ENCODE data around the gene UBE2F. TPM values are rescaled to one million over a fixed set of nuclear protein-coding genes. Genes with fewer than 3 reads are reported as not detected.

The UBE2F gene
- polyA plus RNA-seq, 1 of the 3 experiments (the other 2 are of a cell fraction): 56.9 TPM

GRCh38 chr2:237951878-237952277 is 14.9 kb upstream of the UBE2F start:
- H3K36me3 ChIP-seq (replicated peaks in 1 of 2; ENCODE audit: control insufficient read depth in 1 of 2, insufficient read depth in 2 of 2, low read length in 1 of 2): no peaks in the 10 kb centered on the region
- no peaks in the 10 kb centered on the region for H3K79me2 ChIP-seq (ENCODE audit: insufficient read depth)
- CTCF ChIA-PET: interaction anchor here (0.9 to 3.0 kb wide), 3 partner anchors 10 to 26 kb away, joined by 4 to 11 read pairs (median 6); no protein-coding TSS in a partner anchor
- H4K20me1 ChIP-seq (ENCODE audit: insufficient read depth): no peaks in the 10 kb centered on the region
- no peak overlapping the region for H3K27ac ChIP-seq (ENCODE audit: low read depth in 2 of 2, low read length in 1 of 2)
- DNase-seq: no peak
- peaks cover 0 to 2% of the 10 kb centered on the region in 2 experiments; a peak in 1 of 4 replicates for H3K4me1 ChIP-seq (ENCODE audit: control insufficient read depth in 1 of 2, insufficient read depth in 2 of 2, low read depth in 1 of 2, low read length in 1 of 2)
- H3K9ac ChIP-seq: no peak overlapping the region
- H3K4me3 ChIP-seq (ENCODE audit: low read depth in 2 of 2, low read length in 1 of 2): no peak overlapping the region
- no peaks in the 10 kb centered on the region for H3K9me3 ChIP-seq
- H3F3A ChIP-seq (replicated peaks; ENCODE audit: insufficient read depth): no peaks in the 10 kb centered on the region
- no peaks in the 10 kb centered on the region for H3K27me3 ChIP-seq (ENCODE audit: insufficient read depth)
- no peak for TF ChIP-seq CTCF (IDR thresholded peaks at IDR 0.05)
- TF ChIP-seq SIN3A (IDR thresholded peaks at IDR 0.05; ENCODE audit: borderline replicate concordance, low read depth, low read length): no peak
- no peak for TF ChIP-seq POLR2AphosphoS5 (IDR thresholded peaks at IDR 0.05; ENCODE audit: low read depth, low read length)
- no peak for TF ChIP-seq SMC3 (IDR thresholded peaks at IDR 0.05; ENCODE audit: low read depth, low read length)
- TF ChIP-seq, protein P1, sequence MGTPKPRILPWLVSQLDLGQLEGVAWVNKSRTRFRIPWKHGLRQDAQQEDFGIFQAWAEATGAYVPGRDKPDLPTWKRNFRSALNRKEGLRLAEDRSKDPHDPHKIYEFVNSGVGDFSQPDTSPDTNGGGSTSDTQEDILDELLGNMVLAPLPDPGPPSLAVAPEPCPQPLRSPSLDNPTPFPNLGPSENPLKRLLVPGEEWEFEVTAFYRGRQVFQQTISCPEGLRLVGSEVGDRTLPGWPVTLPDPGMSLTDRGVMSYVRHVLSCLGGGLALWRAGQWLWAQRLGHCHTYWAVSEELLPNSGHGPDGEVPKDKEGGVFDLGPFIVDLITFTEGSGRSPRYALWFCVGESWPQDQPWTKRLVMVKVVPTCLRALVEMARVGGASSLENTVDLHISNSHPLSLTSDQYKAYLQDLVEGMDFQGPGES (IDR thresholded peaks at IDR 0.05; ENCODE audit: low read depth, low read length): no peak
- TF ChIP-seq FOSL2 (IDR thresholded peaks at IDR 0.05; ENCODE audit: borderline replicate concordance, low read depth): no peak
- TF ChIP-seq RCOR1 (IDR thresholded peaks at IDR 0.05; ENCODE audit: low read length): no peak
- TF ChIP-seq, protein P2, sequence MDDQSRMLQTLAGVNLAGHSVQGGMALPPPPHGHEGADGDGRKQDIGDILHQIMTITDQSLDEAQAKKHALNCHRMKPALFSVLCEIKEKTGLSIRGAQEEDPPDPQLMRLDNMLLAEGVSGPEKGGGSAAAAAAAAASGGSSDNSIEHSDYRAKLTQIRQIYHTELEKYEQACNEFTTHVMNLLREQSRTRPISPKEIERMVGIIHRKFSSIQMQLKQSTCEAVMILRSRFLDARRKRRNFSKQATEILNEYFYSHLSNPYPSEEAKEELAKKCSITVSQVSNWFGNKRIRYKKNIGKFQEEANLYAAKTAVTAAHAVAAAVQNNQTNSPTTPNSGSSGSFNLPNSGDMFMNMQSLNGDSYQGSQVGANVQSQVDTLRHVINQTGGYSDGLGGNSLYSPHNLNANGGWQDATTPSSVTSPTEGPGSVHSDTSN (IDR thresholded peaks at IDR 0.05): no peak
- TF ChIP-seq JUND (IDR thresholded peaks at IDR 0.05): no peak
- no peak for TF ChIP-seq ELF1 (IDR thresholded peaks at IDR 0.05)
- TF ChIP-seq FOXJ3 (CRISPR knock-in tag; IDR thresholded peaks at IDR 0.05): no peak
- TF ChIP-seq NFIC (IDR thresholded peaks at IDR 0.05; ENCODE audit: borderline replicate concordance): no peak
- TF ChIP-seq, protein P3, sequence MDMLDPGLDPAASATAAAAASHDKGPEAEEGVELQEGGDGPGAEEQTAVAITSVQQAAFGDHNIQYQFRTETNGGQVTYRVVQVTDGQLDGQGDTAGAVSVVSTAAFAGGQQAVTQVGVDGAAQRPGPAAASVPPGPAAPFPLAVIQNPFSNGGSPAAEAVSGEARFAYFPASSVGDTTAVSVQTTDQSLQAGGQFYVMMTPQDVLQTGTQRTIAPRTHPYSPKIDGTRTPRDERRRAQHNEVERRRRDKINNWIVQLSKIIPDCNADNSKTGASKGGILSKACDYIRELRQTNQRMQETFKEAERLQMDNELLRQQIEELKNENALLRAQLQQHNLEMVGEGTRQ (IDR thresholded peaks at IDR 0.05; ENCODE audit: borderline replicate concordance, low read depth, low read length): no peak
- TF ChIP-seq MEF2A (IDR thresholded peaks at IDR 0.05; ENCODE audit: borderline replicate concordance, low read depth): no peak
- TF ChIP-seq TAF1 (IDR thresholded peaks at IDR 0.05; ENCODE audit: borderline replicate concordance, low read depth, low read length): no peak
- no peak for TF ChIP-seq YY1 (IDR thresholded peaks at IDR 0.05; ENCODE audit: low read depth)
- no peak for TF ChIP-seq TCF12 (IDR thresholded peaks at IDR 0.05)
- no peak for TF ChIP-seq REST (IDR thresholded peaks at IDR 0.05; ENCODE audit: low read depth, low read length)
- H3K4me2 ChIP-seq: no peak overlapping the region
- POLR2A ChIA-PET: no interaction called here
- H2AFZ ChIP-seq (ENCODE audit: low read depth): no peak overlapping the region
- 78% methylated on average over 3 of the region's 3 CpGs for WGBS (ENCODE audit: low lambda C conversion rate)
- no peaks in the 10 kb centered on the region for H3K9me2 ChIP-seq
